Dedifferentiated amniotic fluid mesenchymal stem cell (primary cell): ENCODE measurements around the gene HDC.
A peak's percentile ranks its signal among the peaks of the same experiment; 100 is the strongest.

Source experiments
- DNase-seq: peaks from one replicate; pipeline ENCODE4 v3.0.0-alpha.2; 2016; ENCODE audit errors: extremely low spot score

The HDC gene

GRCh38 chr15:50252556-50252955, 13.0 kb downstream of the HDC start:
- DNase-seq: no peak

GRCh38 chr15:50251638-50252182, 13.8 kb downstream of the HDC start:
- no peak for DNase-seq

GRCh38 chr15:50250760-50251394, 14.6 kb downstream of the HDC start:
- DNase-seq: no peak

GRCh38 chr15:50249704-50250103, 15.8 kb downstream of the HDC start:
- no peak for DNase-seq

- DNase-seq: no peak
Measured at GRCh38 chr15:50248994-50249582, 16.4 kb downstream of the HDC start.

GRCh38 chr15:50247819-50248655, 17.5 kb downstream of the HDC start:
- DNase-seq: no peak

GRCh38 chr15:50246631-50247030, 18.9 kb downstream of the HDC start:
- no peak for DNase-seq

- no peak for DNase-seq
Measured at GRCh38 chr15:50244959-50245624, 20.4 kb downstream of the HDC start.

- DNase-seq: no peak
Measured at GRCh38 chr15:50244153-50244552, 21.4 kb downstream of the HDC start.

- DNase-seq: no peak
Measured at GRCh38 chr15:50241684-50242450, 23.7 kb downstream of the HDC start.

GRCh38 chr15:50238255-50238654, 27.3 kb downstream of the HDC start:
- no peak for DNase-seq

- no peak for DNase-seq
Measured at GRCh38 chr15:50236433-50236832, 29.1 kb downstream of the HDC start.

- no peak for DNase-seq
Measured at GRCh38 chr15:50235794-50236193, 29.7 kb downstream of the HDC start.

- no peak for DNase-seq
Measured at GRCh38 chr15:50234764-50235163, 30.8 kb downstream of the HDC start.

- DNase-seq: no peak
Measured at GRCh38 chr15:50233192-50233736, 32.3 kb downstream of the HDC start.

- no peak for DNase-seq
Measured at GRCh38 chr15:50232791-50233190, 32.7 kb downstream of the HDC start.

- no peak for DNase-seq
Measured at GRCh38 chr15:50231761-50232160, 33.8 kb downstream of the HDC start.

GRCh38 chr15:50229336-50229735, 36.2 kb downstream of the HDC start:
- no peak for DNase-seq

GRCh38 chr15:50228866-50229265, 36.7 kb downstream of the HDC start:
- no peak for DNase-seq

- DNase-seq: peak; percentile 48
Measured at GRCh38 chr15:50227076-50227475, 38.5 kb downstream of the HDC start.

- DNase-seq: no peak
Measured at GRCh38 chr15:50225938-50226337, 39.6 kb downstream of the HDC start.
